HG03175 (cell line): Measurements from ENCODE around the gene TIMM13.
"Not testable (repeated sequence)": the region's sequence is repeated elsewhere in the genome, so short reads cannot be mapped to it uniquely, and the experiment has no call there.

Experiments used
- ATAC-seq: cut with Tn5 transposase; IDR thresholded peaks from one replicate; pipeline ENCODE4 v1.9.1; 2021; ENCODE audit warnings: mild to moderate bottlenecking, moderate library complexity; ENCODE audit not compliant: unreplicated experiment

The TIMM13 gene

DNA sequence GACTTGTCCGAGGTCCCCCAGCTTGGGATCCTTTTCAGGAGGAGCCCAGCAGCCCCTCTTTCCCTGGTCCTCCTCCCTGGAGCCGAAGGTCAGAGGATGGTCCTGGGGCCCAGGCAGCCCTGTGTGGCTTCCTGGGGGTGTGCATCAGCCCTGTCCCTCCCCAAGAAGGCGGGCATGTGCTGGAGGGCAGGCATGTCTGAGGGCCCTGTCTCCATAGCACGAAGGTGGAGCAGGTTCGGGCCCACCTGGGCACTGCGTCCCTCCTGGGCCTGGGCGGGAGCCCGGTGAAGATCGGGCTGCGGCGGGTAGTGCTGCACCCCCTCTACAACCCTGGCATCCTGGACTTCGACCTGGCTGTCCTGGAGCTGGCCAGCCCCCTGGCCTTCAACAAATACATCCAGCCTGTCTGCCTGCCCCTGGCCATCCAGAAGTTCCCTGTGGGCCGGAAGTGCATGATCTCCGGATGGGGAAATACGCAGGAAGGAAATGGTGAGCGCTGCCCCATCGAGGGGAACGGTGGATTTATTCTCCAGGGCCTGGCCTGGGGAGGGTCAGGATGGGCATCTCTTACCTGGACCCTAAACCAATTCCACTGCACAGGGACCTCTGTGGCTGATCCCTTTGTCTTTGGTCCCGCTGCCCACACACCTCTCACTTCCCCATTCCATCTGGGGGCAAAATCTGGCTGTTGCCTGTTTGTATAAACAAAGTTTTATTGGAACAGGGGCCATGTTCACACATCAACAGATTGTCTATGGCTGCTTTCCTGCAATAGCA is 10.9 kb downstream of the TIMM13 start:
- ATAC-seq: no peak

DNA sequence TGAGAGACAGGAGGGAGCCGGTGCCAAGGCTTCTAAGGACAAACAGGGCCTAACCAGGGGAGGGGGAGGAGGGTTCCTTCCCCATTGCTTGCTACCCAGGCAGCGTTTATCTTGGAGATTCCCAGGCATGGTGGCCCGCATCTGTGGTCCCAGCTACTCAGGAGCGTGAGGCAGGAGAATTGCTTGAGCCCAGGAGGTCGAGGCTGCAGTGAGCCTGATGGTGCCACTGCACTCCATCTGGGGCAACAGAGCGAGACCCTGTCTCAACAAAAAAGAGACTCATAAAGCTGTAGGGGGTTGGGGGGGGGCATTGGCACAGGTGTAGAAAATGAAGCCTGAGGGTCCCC is 11.4 kb downstream of the TIMM13 start:
- ATAC-seq: no peak

DNA sequence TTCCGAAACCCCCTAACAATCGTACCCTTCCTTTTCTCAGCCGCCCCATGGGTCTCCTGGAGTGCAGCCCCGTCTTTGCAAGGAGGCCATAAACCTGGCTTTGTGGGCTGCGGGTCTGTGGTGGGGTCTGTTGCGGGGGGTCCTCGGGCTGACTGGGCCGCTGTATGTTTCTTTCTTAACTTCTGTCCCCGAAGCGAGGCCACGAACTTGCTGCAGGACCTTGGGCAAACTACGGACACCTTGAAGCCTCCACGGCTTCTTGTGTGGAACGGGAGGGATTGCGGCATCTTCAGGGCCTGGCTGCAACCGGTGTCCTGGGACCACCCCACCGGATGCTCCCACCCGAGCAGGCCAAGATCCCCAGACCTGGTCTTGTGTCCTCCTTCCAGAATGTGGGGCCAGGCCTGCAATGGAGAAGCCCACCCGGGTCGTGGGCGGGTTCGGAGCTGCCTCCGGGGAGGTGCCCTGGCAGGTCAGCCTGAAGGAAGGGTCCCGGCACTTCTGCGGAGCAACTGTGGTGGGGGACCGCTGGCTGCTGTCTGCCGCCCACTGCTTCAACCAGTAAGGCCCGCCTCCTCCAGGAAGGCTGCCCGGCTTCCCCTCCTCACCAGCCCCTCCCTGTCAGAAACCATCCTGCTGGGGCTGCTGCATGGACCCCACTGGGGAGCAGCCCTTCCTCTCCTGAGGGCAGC is 12.0 kb downstream of the TIMM13 start:
- ATAC-seq: no peak

DNA sequence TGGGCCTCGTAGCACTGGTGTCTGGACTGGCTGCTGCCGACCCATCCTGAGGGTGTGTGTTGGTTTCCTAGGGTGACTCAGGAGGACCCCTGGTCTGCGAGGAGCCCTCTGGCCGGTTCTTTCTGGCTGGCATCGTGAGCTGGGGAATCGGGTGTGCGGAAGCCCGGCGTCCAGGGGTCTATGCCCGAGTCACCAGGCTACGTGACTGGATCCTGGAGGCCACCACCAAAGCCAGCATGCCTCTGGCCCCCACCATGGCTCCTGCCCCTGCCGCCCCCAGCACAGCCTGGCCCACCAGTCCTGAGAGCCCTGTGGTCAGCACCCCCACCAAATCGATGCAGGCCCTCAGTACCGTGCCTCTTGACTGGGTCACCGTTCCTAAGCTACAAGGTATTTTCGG is 13.8 kb downstream of the TIMM13 start:
- no peak for ATAC-seq

DNA sequence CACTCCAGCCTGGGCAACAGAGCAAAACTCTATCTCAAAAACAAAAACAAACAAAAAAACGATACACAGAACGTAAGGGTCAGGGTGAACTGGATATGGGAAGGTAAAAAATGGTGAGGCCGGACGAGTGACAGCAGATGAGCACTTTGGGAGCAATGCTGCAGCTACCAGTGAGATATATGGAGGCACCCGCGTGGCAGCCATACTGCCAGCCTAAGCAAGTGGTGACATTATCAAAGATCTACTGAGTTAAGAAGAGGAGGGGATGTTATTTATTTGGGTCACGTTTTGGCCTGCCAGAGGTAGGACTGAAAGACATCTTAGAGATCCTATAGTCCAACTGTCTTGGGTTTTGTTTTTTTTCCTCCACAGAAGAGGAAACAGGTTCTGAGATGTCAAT is 14.2 kb downstream of the TIMM13 start:
- no peak for ATAC-seq

DNA sequence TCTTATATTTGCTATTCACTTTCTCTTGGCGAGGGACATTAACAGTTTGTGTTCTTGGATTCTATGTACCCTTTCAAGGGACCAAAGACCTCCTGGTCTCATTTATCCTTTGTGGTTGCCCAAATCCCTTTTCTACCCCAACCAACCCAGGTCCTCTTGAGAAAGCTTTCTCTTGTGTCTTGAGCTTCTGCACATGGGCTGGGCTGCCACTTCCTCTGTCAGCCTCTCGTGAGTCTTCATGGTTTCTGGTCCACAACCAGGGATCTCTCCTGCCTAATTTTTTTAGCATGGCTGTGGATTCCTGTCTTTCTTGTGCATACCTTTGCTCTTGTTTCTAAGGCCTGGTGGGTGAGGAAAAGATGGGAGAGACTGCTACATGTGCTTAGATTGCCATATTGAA is 14.9 kb downstream of the TIMM13 start:
- no peak for ATAC-seq

DNA sequence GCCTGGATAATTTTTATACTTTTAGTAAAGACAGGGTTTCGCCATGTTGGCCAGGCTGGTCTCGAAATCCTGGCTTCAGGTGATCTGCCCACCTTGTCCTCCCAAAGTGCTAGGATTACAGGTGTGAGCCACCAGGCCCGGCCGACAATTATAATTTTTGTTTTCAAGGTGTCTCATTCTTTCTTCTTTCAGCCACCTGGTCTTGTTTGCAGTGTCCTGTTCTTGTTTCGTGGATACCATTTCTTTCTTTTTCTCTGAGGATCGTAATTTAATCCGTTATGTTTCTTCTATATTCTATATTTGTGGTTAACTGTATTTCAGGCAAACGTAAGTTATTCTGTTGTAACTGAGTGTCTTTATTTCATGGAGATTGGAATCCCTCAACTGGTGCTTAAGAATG is 15.7 kb downstream of the TIMM13 start:
- ATAC-seq: no peak

DNA sequence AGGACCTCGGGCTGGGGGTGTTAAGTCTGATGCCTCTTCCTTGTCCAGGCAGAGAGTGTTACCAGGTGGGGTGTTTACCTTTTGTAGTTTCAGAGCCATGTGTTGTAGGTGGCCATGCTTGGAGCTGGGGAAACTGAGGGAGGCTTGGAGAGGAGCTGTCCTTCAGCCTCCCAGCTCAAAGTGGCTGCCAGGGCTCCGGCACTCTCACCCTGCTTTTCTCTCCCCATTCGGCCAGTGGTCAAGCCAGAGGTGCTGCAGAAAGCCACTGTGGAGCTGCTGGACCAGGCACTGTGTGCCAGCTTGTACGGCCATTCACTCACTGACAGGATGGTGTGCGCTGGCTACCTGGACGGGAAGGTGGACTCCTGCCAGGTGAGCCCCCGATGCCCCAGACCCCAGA is 17.4 kb downstream of the TIMM13 start:
- ATAC-seq: no peak

DNA sequence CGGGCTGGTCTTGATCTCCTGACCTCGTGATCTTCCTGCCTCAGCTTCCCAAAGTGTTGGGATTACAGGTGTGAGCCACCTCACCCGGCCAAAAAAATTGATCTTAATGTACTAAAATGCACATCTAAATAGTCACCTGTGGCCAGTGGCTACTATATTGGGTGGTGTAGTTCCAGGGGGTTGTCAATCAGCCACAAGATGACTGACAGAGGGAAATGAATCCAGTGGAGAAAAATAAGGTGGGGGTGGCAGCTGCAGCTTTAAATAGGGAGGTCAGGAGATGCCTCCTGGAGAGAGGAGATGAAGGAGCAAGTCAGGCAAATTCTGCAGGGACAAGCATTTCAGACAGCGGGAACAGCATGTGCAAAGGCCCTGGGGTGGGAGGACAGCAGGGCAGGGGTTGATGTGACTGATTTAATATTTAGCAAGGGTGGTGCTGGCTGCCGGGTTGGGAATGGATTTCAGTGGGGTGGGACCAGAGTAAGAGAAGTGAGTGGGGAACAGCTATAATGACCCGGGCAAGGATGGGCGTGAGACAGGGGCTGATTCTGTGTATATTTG is 18.0 kb downstream of the TIMM13 start:
- no peak for ATAC-seq

DNA sequence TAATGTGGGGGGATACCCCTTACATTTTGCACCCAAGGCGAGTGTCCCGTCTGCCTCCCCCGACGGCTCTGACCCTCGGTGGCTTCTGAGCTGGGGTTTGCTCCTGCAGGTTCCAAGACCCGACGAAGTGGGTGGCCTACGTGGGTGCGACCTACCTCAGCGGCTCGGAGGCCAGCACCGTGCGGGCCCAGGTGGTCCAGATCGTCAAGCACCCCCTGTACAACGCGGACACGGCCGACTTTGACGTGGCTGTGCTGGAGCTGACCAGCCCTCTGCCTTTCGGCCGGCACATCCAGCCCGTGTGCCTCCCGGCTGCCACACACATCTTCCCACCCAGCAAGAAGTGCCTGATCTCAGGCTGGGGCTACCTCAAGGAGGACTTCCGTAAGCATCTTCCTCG is 19.1 kb downstream of the TIMM13 start:
- no peak for ATAC-seq

DNA sequence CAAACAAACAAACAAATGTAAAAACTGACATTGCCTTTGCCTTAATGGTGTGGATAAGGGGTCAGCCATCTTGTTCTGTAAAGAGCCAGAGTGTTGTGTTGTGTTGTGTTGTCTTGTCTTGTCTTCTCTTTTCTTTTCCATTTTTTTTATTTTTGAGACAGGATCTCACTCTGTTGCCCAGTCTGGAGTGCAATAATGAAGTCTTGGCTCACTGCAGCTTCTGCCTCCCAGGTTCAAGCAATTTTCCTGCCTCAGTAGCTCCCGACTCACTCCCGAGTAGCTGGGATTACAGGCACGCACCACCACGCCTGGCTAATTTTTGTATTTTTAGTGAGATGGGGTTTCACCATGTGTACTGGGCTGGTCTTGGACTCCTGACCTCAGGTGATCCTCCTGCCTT is 27.8 kb downstream of the TIMM13 start:
- ATAC-seq: no peak

DNA sequence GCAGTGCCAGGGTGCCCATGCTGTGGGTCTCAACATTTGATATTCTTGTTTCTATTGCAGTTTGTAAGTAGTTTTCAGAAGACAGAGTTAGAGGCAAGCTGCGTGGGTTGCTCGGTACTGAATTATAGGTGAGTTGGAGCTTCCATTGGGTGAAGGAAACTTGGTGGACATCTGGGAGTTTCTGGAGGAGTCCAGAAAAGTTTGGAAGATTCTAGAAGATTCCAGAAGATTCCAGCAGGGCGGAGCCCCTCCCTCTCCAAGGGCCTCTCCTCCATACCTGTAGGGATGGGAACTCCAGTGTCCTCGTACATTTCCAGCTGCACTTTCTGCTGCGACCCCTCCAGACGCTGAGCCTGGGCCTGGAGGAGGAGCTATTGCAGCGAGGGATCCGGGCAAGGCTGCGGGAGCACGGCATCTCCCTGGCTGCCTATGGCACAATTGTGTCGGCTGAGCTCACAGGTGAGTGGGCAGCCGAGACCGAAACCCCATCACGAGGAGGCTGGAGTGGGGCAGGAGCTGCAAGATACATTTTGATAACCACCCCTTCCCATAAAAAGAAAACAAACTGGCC is 28.6 kb downstream of the TIMM13 start:
- ATAC-seq: no peak

DNA sequence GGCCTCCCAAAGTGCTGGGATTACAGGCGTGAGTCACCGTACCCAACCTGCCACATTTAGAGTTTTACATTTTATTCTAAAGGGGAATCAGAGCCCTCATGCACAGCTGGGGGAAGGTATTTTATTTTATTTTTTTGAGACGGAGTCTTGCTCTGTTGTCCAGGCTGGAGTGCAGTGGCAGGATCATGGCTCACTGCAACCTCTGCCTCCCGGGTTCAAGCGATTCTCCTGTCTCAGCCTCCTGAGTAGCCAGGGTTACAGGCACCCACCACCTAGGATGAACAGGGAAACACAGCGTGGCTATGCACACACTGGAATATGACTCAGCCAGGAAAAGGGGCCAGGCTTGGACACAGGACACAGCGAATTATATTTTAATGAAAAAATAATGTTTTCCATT is 30.2 kb downstream of the TIMM13 start:
- not testable (repeated sequence) for ATAC-seq

DNA sequence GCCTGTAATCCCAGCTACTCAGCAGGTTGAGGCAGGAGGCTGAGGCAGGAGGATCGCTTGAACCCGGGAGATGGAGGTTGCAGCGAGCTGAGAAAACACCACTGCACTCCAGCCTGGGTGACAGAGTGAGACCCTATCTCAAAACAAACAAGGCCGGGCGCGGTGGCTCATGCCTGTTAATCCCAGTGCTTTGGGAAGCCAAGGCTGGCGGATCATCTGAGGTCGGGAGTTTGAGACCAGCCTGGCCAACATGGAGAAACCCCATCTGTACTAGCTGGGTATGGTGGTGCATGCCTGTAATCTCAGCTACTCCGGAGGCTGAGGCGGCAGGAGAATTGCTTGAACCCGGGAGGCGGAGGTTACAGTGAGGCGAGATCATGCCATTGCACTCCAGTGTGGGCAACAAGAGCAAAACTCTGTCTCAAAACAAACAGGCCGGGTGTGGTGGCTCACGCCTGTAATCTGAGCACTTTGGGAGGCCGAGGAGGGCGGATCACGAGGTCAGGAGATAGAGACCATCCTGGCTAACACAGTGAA is 32.0 kb downstream of the TIMM13 start:
- ATAC-seq: not testable (repeated sequence)

DNA sequence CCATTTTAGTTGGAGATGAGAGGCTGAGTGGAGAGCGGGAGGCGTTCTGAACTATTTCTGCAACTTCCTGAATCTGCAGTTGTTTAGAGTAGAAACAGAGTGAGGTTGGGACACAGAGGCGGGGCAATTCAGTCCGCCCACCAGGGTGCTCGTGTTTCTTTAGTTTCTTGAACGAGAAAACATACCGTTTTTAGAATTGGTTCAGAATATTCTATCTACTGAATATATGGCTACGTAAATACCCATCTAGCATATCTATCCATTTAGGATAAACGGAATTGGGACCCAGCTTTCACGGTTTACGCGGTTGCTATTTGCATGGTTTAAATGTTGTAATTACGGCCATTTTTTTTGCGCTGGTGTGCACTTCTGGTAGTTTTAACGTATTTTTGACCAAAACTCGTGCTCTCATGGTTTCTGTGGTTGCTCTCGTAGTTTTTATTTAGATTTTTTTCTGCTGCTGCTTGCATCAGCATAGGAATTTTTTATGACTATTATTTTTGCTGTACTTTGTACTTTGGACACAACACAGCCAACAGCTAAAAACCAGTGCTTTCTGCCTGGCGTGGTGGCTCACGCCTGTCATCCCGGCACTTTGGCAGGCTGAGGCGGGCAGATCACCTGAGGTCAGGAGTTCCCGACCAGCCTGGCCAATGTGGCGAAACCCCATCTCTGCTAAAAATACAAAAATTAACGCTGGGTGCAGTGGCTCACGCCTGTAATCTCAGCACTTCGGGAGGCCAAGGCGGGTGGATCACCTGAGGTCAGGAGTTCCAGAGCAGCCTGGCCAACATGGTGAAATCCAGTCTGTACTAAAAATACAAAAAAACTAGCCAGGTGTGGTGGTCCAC is 32.7 kb downstream of the TIMM13 start:
- no peak for ATAC-seq

DNA sequence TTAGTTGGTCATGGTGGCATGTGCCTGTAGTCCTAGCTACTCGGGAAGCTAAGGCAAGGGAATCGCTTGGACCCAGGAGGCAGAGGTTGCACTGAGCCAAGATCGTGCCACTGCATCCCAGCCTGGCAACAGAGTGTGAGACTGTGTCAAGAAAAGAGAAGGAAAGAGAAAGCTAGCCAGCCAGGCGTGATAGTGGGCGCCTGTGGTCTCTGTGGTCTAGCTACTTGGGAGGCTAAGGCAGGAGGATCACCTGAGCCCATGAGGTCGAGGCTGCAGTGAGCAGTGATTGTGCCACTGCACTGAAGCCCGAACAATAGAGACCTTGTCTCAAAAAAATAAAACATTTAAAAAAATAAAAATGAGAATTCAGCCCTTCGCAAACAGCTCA is 33.3 kb downstream of the TIMM13 start:
- no peak for ATAC-seq

DNA sequence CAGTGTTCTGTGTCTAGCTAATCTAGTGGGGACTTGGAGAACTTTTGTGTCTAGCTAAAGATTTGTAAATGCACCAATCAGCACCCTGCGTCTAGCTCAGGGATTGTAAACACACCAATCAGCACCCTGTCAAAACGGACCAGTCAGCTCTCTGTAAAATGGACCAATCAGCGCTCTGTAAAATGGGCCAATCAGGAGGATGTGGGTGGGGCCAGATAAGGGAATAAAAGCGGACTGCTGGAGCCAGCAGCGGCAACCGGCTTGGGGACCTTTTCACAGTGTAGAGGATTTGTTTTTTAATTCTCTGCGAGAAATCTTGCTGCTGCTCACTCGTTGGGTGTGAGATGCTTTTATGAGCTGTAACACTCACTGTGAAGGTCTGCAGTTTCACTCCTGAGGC is 34.5 kb downstream of the TIMM13 start:
- not testable (repeated sequence) for ATAC-seq

DNA sequence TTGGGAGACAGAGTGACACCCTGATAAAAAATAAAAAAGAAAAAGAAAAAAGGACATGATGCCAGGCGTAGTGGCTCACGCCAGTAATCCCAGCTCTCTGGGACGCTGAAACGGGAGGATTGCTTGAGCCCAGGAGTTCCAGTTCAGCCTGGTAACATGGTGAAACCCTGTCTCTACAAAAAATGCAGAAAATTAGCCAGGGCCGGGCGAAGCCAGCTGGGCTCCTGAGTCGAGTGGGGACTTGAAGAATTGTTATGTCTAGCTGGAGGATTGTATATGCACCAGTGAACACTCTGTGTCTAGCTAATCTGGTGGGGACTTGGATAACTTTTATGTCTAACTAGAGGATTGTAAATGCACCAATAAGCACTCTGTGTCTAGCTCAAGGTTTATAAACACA is 35.0 kb downstream of the TIMM13 start:
- ATAC-seq: no peak

DNA sequence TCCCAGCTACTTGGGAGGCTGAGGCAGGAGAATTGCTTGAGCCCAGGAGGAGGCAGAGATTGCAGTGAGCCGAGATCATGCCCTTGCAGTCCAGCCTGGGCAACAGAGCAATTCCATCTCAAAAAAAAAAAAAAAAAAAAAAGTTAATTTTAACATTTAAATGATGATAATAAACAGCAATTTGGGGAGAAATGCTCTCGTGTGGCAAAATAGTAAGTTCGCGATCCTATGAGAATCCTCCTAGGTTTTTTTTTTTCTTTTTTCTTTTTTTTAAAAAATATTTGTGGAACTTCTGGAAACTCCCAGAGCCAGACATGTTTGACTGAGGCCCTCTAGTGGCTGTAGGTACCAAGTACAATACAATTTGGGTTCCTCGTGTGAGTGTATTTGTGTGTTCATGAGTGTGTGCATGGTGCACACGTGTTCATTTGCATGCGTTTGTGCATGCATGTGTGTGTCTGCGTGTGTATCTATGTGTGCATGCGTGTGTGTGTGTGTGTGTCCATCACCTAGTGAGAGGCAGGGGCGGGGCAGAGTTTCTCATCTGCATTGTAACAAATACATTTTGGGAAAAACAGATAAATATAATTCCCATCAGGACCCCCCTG is 36.2 kb downstream of the TIMM13 start:
- ATAC-seq: no peak

DNA sequence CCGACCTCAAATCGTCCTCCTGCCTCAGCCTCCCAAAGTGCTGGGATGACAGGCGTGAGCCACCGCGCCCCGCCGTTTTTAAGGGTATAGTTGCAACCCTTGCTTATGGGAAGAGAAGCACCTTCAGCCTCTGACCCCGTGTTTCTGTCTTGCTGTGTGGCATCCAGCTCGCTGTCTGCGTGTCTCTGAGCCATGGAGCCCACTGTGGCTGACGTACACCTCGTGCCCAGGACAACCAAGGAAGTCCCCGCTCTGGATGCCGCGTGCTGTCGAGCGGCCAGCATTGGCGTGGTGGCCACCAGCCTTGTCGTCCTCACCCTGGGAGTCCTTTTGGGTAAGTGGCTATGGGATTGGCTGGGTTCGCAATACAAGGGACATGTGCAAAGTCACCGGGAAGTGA is 37.8 kb downstream of the TIMM13 start:
- ATAC-seq: no peak
